ENCODE results near the gene TFAP2C. TPM values are rescaled to one million over a fixed set of nuclear protein-coding genes. Genes with fewer than 3 reads are reported as not detected.

Gene TFAP2C
- total and polyA plus RNA-seq, 10 of the 15 experiments (the other 5 are each of a cell fraction or from before 2014, with no cell fraction given) = 0.49 TPM; not detected in 9

DNA sequence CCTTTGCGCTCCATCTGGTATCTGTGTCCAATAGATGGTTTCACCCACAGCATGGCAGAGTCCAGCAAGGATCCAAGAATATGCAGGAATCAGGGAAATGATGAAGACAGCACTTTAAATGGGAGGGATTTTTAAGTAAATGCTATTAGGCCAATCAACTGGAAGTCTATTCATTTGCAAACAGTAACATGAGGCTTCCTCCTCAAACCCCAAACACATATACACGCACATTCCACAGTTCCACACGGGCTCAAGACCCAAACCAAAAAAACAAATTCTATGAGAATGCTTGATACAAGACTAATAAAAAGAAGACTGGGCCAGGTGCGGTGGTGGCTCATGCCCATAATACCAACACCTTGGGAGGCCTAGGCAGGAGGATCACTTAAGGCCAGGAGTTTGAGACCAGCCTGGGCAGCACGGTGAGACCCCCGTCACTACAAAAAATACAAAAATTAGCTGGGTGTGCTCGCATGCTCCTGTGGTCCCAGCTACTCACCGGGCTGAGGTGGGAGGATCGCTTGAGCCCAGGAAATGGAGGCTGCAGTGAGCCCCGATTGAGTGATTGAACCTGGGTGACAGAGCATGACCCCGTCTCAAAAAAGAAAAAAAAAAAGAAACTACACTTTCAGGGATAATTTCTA is 21.9 kb upstream of the TFAP2C start:
- Histone ChIP-seq H4K20me1 (ENCODE audit: control insufficient read depth, insufficient read depth) (no peaks in the 10 kb centered on the region), H3K4me1 (ENCODE audit: control insufficient read depth, insufficient read depth, low read length) (no peaks in the 10 kb centered on the region), H3K27ac (ENCODE audit: control insufficient read depth, insufficient read depth) (no peak overlapping the region), H3K79me2 (ENCODE audit: control insufficient read depth, insufficient read depth, low read length) (no peaks in the 10 kb centered on the region), H3K4me3 (no peak overlapping the region), H3K36me3 (ENCODE audit: control insufficient read depth in 2 of 2, insufficient read depth in 2 of 2, low read length in 1 of 2) (no peaks in the 10 kb centered on the region), H3K27me3 (replicated peaks in 1 of 2; ENCODE audit: control insufficient read depth in 2 of 2, insufficient read depth in 2 of 2, low read length in 1 of 2) (no peaks in the 10 kb centered on the region; a peak in 1 of 4 replicates), H3K4me2 (ENCODE audit: control insufficient read depth, insufficient read depth) (no peak overlapping the region), H3K9ac (ENCODE audit: control insufficient read depth, insufficient read depth, low read length) (no peak overlapping the region), H2AFZ (ENCODE audit: control insufficient read depth, low read depth, low read length) (no peak overlapping the region), H3K9me3 (replicated peaks; ENCODE audit: control insufficient read depth, insufficient read depth, low read length) (no peaks in the 10 kb centered on the region)
- FAIRE-seq (no peak), DNase-seq (ENCODE audit: low read depth, low spot score) (no peak), ATAC-seq (no peak)
- 48% methylated on average over 10 of the region's 11 CpGs for WGBS (ENCODE audit: insufficient coverage, insufficient replicate concordance, low lambda C conversion rate, missing lambda C conversion rate)
- in situ Hi-C loops (cut with MboI) = no loop called here
- ChIA-PET RAD21 (ENCODE audit: unreplicated experiment) (no interaction called here), CTCF (no interaction called here), POLR2A (no interaction called here), SMC1A (ENCODE audit: uncharacterized antibody, unreplicated experiment) (no interaction called here)
- intact Hi-C loops (cut with micrococcal nuclease; ENCODE audit: unreplicated experiment) = no loop called here
- TF ChIP-seq FOS (IDR thresholded peaks at IDR 0.05; ENCODE audit: borderline replicate concordance, extremely low read depth, insufficient read length) = no peak
- no peak for TF ChIP-seq ZSCAN29 (IDR thresholded peaks at IDR 0.05)
- TF ChIP-seq NR2C1 (IDR thresholded peaks at IDR 0.05) = no peak
- TF ChIP-seq PBX3 (IDR thresholded peaks at IDR 0.05; ENCODE audit: insufficient replicate concordance, low read depth, low read length) = no peak
- TF ChIP-seq, protein P1, sequence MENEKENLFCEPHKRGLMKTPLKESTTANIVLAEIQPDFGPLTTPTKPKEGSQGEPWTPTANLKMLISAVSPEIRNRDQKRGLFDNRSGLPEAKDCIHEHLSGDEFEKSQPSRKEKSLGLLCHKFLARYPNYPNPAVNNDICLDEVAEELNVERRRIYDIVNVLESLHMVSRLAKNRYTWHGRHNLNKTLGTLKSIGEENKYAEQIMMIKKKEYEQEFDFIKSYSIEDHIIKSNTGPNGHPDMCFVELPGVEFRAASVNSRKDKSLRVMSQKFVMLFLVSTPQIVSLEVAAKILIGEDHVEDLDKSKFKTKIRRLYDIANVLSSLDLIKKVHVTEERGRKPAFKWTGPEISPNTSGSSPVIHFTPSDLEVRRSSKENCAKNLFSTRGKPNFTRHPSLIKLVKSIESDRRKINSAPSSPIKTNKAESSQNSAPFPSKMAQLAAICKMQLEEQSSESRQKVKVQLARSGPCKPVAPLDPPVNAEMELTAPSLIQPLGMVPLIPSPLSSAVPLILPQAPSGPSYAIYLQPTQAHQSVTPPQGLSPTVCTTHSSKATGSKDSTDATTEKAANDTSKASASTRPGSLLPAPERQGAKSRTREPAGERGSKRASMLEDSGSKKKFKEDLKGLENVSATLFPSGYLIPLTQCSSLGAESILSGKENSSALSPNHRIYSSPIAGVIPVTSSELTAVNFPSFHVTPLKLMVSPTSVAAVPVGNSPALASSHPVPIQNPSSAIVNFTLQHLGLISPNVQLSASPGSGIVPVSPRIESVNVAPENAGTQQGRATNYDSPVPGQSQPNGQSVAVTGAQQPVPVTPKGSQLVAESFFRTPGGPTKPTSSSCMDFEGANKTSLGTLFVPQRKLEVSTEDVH (IDR thresholded peaks at IDR 0.05; ENCODE audit: low read depth, partially characterized antibody) = no peak
- no peak for TF ChIP-seq ZNF687 (IDR thresholded peaks at IDR 0.05)
- no peak for TF ChIP-seq MEF2B (IDR thresholded peaks at IDR 0.05; ENCODE audit: partially characterized antibody, poor library complexity, severe bottlenecking)
- no peak for TF ChIP-seq STAT3 (IDR thresholded peaks at IDR 0.05; ENCODE audit: low read depth, low read length)
- TF ChIP-seq TCF7 (IDR thresholded peaks at IDR 0.05; ENCODE audit: borderline replicate concordance) = no peak
- TF ChIP-seq FOXM1 (IDR thresholded peaks at IDR 0.05; ENCODE audit: low read depth, low read length) = no peak
- TF ChIP-seq JUNB (IDR thresholded peaks at IDR 0.05) = no peak
- TF ChIP-seq YBX1 (IDR thresholded peaks at IDR 0.05) = no peak
- no TSS peak for BruUV-seq (replicated peaks)

Measured in GM12878 (cell line).